ENCODE results near the gene BDKRB2.

The BDKRB2 gene

DNA sequence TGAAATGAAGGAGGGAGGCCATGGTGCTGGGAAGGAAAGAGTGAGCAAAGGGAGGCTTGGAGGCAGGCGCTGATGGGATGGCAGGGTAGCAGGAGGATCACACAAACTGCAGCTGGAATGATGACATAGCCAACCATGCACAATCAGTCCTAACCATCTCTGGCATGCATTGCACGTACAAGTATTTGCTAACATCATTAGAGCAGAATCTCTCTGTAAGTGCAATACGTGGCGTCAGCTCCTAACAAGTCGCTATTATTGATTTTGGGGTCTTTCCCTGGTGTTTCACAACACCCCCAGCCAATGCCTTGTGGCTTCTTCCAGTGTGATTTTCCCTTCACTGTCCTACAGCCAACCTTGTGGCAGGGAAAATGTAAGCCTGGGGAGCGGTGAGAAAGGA is 69.9 kb downstream of the BDKRB2 start:
- DNase-seq, result no peak

- DNase-seq, result peak; percentile 9 to 18
Observed at GRCh38 chr14:96275177-96276112, 70.8 kb downstream of the BDKRB2 start.

- no peak for DNase-seq
Observed at GRCh38 chr14:96277890-96278289, 73.3 kb downstream of the BDKRB2 start.

DNA sequence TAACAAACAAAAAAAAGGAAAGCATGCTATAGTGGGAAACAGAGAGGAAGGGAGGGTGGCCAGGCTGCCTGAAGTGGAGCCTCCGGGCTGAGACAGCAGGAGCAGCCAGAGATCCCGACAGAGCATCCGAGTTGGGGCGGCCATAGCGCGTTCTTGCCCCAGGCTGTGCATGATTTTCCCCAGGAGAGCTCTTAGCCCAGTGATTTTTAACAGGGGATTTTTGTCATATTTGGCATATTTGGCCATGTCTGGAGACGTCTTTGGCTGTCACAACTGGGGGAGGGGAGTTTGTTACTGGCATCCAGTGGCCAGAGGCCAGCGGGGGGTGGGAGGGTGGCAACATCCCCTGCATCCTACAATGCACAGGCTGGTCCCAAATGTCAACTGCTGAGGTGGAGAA is 74.9 kb downstream of the BDKRB2 start:
- DNase-seq, result no peak

- DNase-seq, result no peak
Observed at GRCh38 chr14:96280104-96280503, 75.5 kb downstream of the BDKRB2 start.

GRCh38 chr14:96281486-96281885 is 76.8 kb downstream of the BDKRB2 start:
- no peak for DNase-seq

- DNase-seq, result no peak
Observed at GRCh38 chr14:96284008-96284407, 79.4 kb downstream of the BDKRB2 start.

DNA sequence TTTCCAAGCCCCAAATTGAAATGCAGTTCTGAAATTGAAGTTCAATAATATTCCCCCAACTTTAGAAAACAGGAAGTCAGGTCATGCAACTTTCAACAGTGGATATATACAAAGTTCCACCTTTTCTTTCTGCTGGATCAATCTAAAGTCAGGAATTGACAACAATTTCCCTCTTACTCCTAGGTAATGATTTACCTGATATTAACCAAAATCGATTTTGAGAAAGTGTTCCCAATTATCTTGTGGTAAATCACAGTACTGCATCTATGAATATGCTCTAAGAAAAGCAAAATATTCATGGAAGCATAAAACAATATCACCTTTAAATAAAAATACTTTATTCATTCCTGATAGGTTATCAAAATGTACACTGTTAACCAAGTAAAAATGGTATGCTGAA is 79.8 kb downstream of the BDKRB2 start:
- no peak for DNase-seq

GRCh38 chr14:96285667-96286066 is 81.0 kb downstream of the BDKRB2 start:
- DNase-seq, result no peak

- DNase-seq, result no peak
Observed at GRCh38 chr14:96286251-96286650, 81.6 kb downstream of the BDKRB2 start.

GRCh38 chr14:96287856-96288255 is 83.2 kb downstream of the BDKRB2 start:
- DNase-seq, result no peak

Measured in bone marrow (tissue), 2 donors.